K562 (cell line): Measurements from ENCODE around the gene TOR1AIP2.

Source experiments
- CTCF ChIP-seq, 3 experiments: IDR thresholded peaks in 2 of 3; conservative IDR thresholded peaks in 1 of 3; 2 replicates each; pipeline ENCODE4 v1.5.1; 2011 to 2012; ENCODE audit warnings: low read length in 3 of 3, mild to moderate bottlenecking in 3 of 3, control low read depth in 2 of 3, improper control_type of control experiment in 1 of 3, inconsistent platforms in 1 of 3, low read depth in 1 of 3, mixed read lengths in 1 of 3, moderate library complexity in 1 of 3; ENCODE audit not compliant: insufficient read depth in 2 of 3
- PYGO2 ChIP-seq: fragments of 450-650 bp; IDR thresholded peaks from 2 replicates; pipeline ENCODE4 v1.6.1; 2016; ENCODE audit warnings: mild to moderate bottlenecking, missing genetic modification characterization, moderate library complexity, missing compliant biosample characterization
- TAF1 ChIP-seq: IDR thresholded peaks from 2 replicates; pipeline ENCODE4 v1.6.1; 2011; ENCODE audit warnings: mild to moderate bottlenecking, low read length, moderate library complexity; ENCODE audit not compliant: insufficient read depth, control insufficient read depth, severe bottlenecking; ENCODE audit errors: extremely low read depth
- XRCC3 ChIP-seq: fragments of 450-650 bp; IDR thresholded peaks from 2 replicates; pipeline ENCODE4 v1.6.1; 2017; ENCODE audit warnings: mild to moderate bottlenecking, moderate library complexity

- TF ChIP-seq PYGO2 (tag) (no peak), TAF1 (no peak), XRCC3 (no peak), CTCF (IDR thresholded peaks at IDR 0.05 in 2 of 3, conservative IDR thresholded peaks at IDR 0.05 in 1 of 3; ENCODE audit: insufficient read depth in 2 of 3, low read depth in 1 of 3, low read length in 3 of 3) (no peak)
These were observed 5.7 kb downstream of the TOR1AIP2 start for GRCh38 chr1:179871940-179872339.
